Measurements from ENCODE around the gene ST3GAL2. TPM values are rescaled to one million over a fixed set of nuclear protein-coding genes. Genes with fewer than 3 reads are reported as not detected.
A peak's percentile ranks its signal among the peaks of the same experiment; 100 is the strongest.

ST3GAL2 gene
- total RNA-seq, 1 experiment from 2014 or later: 7.7 TPM

DNA sequence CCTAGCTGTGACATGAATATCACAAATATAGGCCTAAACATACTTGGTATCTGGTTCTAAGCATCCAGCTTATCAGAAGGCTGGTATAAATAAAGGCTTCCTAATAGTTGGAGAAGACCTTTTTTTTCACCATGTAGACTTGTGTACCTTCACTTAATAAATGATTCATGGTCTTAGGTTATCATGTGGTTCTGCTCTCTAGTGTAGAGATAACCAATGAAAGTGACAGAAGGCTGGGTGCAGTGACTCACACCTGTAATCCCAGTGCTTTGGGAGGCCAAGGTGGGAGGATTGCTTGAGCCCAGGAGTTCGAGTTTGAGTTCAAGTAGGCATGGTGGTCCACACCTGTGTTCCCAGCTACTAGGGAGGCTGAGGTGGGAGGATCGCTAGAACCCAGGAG, 89.1 kb downstream of the ST3GAL2 start:
- ChIA-PET POLR2A (interaction anchor here (1.0 to 1.4 kb wide), 3 partner anchors 10 to 50 kb away, joined by 4 to 6 read pairs (median 4); partner anchors contain the start of gene DDX19B), CTCF (no interaction called here)
- no peak overlapping the region for H3K4me3 Mint-ChIP-seq (ENCODE audit: unreplicated experiment)
- no peaks in the 10 kb centered on the region for H3K27me3 Mint-ChIP-seq (ENCODE audit: insufficient read depth, unreplicated experiment)
- H3K36me3 Mint-ChIP-seq (ENCODE audit: insufficient read depth, unreplicated experiment): peaks cover 56% of the 10 kb centered on the region
- BruUV-seq (replicated peaks): no TSS peak
- no peak for DNase-seq (ENCODE audit: unreplicated experiment)
- H3K9me3 Mint-ChIP-seq (ENCODE audit: unreplicated experiment): no peaks in the 10 kb centered on the region
- no peak overlapping the region for H3K27ac Mint-ChIP-seq (ENCODE audit: low read depth, unreplicated experiment)
- H3K4me1 Mint-ChIP-seq (ENCODE audit: insufficient read depth, unreplicated experiment): peaks cover 6% of the 10 kb centered on the region
- TF ChIP-seq, protein P1, sequence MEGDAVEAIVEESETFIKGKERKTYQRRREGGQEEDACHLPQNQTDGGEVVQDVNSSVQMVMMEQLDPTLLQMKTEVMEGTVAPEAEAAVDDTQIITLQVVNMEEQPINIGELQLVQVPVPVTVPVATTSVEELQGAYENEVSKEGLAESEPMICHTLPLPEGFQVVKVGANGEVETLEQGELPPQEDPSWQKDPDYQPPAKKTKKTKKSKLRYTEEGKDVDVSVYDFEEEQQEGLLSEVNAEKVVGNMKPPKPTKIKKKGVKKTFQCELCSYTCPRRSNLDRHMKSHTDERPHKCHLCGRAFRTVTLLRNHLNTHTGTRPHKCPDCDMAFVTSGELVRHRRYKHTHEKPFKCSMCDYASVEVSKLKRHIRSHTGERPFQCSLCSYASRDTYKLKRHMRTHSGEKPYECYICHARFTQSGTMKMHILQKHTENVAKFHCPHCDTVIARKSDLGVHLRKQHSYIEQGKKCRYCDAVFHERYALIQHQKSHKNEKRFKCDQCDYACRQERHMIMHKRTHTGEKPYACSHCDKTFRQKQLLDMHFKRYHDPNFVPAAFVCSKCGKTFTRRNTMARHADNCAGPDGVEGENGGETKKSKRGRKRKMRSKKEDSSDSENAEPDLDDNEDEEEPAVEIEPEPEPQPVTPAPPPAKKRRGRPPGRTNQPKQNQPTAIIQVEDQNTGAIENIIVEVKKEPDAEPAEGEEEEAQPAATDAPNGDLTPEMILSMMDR (IDR thresholded peaks at IDR 0.05; ENCODE audit: unreplicated experiment): no peak
- intact Hi-C loops (cut with micrococcal nuclease): no loop called here

GRCh38 chr16:70348991-70349390, 89.9 kb downstream of the ST3GAL2 start:
- Mint-ChIP-seq H3K36me3 (ENCODE audit: insufficient read depth, unreplicated experiment) (peaks cover 54% of the 10 kb centered on the region), H3K4me1 (ENCODE audit: insufficient read depth, unreplicated experiment) (peaks cover 6% of the 10 kb centered on the region), H3K9me3 (ENCODE audit: unreplicated experiment) (no peaks in the 10 kb centered on the region), H3K27ac (ENCODE audit: low read depth, unreplicated experiment) (no peak overlapping the region), H3K27me3 (ENCODE audit: insufficient read depth, unreplicated experiment) (no peaks in the 10 kb centered on the region), H3K4me3 (ENCODE audit: unreplicated experiment) (no peak overlapping the region)
- BruUV-seq (replicated peaks): TSS peak; percentile 0
- CTCF ChIA-PET: no interaction called here
- intact Hi-C loops (cut with micrococcal nuclease): no loop called here
- TF ChIP-seq, protein P1 (IDR thresholded peaks at IDR 0.05; ENCODE audit: unreplicated experiment): no peak
- DNase-seq (ENCODE audit: unreplicated experiment): no peak
- POLR2A ChIA-PET: interaction anchor here (0.6 to 1.4 kb wide), 3 partner anchors 12 to 49 kb away, joined by 3 to 4 read pairs (median 3); partner anchors contain the start of gene DDX19B

GRCh38 chr16:70345840-70346239, 93.1 kb downstream of the ST3GAL2 start:
- TF ChIP-seq, protein P1 (IDR thresholded peaks at IDR 0.05; ENCODE audit: unreplicated experiment): no peak
- DNase-seq (ENCODE audit: unreplicated experiment): no peak
- CTCF ChIA-PET: interaction anchor here (0.6 kb wide), 1 partner anchor 74 kb away, joined by 4 read pairs; no protein-coding TSS in a partner anchor
- peaks cover 29% of the 10 kb centered on the region for H3K36me3 Mint-ChIP-seq (ENCODE audit: insufficient read depth, unreplicated experiment)
- H3K27ac Mint-ChIP-seq (ENCODE audit: low read depth, unreplicated experiment): peak overlapping the region; percentile 96
- no peaks in the 10 kb centered on the region for H3K27me3 Mint-ChIP-seq (ENCODE audit: insufficient read depth, unreplicated experiment)
- no peaks in the 10 kb centered on the region for H3K9me3 Mint-ChIP-seq (ENCODE audit: unreplicated experiment)
- intact Hi-C loops (cut with micrococcal nuclease): no loop called here
- peak overlapping the region; percentile 93 for H3K4me3 Mint-ChIP-seq (ENCODE audit: unreplicated experiment)
- POLR2A ChIA-PET: interaction anchor here (0.6 to 4.3 kb wide), 28 partner anchors 9 to 426 kb away, joined by 3 to 94 read pairs (median 4); partner anchors contain the start of genes AARS1, COG4, DDX19B and EXOSC6
- no TSS peak for BruUV-seq (replicated peaks)
- H3K4me1 Mint-ChIP-seq (ENCODE audit: insufficient read depth, unreplicated experiment): peaks cover 6% of the 10 kb centered on the region

DNA sequence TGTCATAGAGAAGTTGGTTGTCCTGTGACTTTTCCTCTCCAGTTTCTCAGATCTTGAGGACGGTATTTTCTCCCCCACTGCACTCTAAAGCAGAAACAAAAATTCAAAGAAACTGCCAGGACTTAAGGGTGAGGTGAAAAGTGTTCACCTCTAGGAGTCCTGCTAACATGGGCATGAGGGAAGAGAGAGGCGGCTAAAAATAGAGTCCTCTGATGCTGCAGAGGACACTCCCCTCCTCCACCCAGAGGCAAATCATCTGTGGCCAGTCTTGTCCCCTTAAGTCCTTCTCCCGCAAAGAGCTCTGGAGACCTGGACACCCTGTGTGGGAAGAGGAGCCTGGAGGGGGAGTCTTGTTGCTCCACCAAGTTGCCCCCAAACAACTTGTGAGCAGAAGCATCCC, 96.9 kb downstream of the ST3GAL2 start:
- ChIA-PET CTCF (interaction anchor here (0.6 kb wide), 1 partner anchor 27 kb away, joined by 3 read pairs; no protein-coding TSS in a partner anchor), POLR2A (no interaction called here)
- no peaks in the 10 kb centered on the region for H3K4me1 Mint-ChIP-seq (ENCODE audit: insufficient read depth, unreplicated experiment)
- H3K27me3 Mint-ChIP-seq (ENCODE audit: insufficient read depth, unreplicated experiment): no peaks in the 10 kb centered on the region
- peaks cover 29% of the 10 kb centered on the region for H3K36me3 Mint-ChIP-seq (ENCODE audit: insufficient read depth, unreplicated experiment)
- no peaks in the 10 kb centered on the region for H3K9me3 Mint-ChIP-seq (ENCODE audit: unreplicated experiment)
- DNase-seq (ENCODE audit: unreplicated experiment): no peak
- TF ChIP-seq, protein P1 (IDR thresholded peaks at IDR 0.05; ENCODE audit: unreplicated experiment): no peak
- intact Hi-C loops (cut with micrococcal nuclease): no loop called here
- H3K27ac Mint-ChIP-seq (ENCODE audit: low read depth, unreplicated experiment): no peak overlapping the region
- no peak overlapping the region for H3K4me3 Mint-ChIP-seq (ENCODE audit: unreplicated experiment)
- BruUV-seq (replicated peaks): no TSS peak
